Measurements from ENCODE around the gene EXT2.

- TF ChIP-seq CTCF (IDR thresholded peaks at IDR 0.05) (no peak), POLR2A (IDR thresholded peaks at IDR 0.05) (no peak)
Observed at GRCh38 chr11:44193856-44194255, 98.4 kb downstream of the EXT2 start.

Data from testis (tissue), 2 donors.